Measurements from ENCODE around the gene CLSTN2.

DNA sequence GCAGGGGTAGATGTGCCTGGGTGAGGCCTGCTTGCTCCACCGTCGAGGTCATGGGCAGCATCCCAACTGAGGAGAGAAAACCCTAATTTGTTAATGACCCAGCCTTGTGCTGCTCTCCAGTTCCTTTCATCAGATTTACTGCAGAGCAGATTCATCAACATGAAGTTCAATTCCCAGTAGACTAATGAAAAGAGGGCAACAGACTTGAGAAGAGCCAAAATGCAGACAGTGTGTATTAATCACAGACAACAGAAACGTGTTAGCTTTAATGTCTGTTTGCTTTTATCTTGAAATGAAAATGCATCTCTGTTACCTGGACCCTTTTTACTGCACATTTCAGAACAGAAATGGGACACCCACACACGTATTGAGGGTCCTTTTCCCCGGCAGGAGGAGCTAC is 639.4 kb downstream of the CLSTN2 start:
- TF ChIP-seq, protein P1, sequence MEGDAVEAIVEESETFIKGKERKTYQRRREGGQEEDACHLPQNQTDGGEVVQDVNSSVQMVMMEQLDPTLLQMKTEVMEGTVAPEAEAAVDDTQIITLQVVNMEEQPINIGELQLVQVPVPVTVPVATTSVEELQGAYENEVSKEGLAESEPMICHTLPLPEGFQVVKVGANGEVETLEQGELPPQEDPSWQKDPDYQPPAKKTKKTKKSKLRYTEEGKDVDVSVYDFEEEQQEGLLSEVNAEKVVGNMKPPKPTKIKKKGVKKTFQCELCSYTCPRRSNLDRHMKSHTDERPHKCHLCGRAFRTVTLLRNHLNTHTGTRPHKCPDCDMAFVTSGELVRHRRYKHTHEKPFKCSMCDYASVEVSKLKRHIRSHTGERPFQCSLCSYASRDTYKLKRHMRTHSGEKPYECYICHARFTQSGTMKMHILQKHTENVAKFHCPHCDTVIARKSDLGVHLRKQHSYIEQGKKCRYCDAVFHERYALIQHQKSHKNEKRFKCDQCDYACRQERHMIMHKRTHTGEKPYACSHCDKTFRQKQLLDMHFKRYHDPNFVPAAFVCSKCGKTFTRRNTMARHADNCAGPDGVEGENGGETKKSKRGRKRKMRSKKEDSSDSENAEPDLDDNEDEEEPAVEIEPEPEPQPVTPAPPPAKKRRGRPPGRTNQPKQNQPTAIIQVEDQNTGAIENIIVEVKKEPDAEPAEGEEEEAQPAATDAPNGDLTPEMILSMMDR (IDR thresholded peaks at IDR 0.05) = no peak
- TF ChIP-seq POLR2AphosphoS5 (IDR thresholded peaks at IDR 0.05) (no peak), POLR2A (IDR thresholded peaks at IDR 0.05) (no peak)

All from prostate gland (tissue), 2 donors.